MM.1S (cell line): ENCODE results near the gene ABCA3.
"Not testable (repeated sequence)": the region's sequence is repeated elsewhere in the genome, so short reads cannot be mapped to it uniquely, and the experiment has no call there.

Source experiments
- DNase-seq: peaks from one replicate; pipeline ENCODE4 v3.0.0-alpha.2; 2015
- H2AFZ ChIP-seq: fragments of 300-600 bp; sonication (generic); 2 replicates; pipeline ENCODE4 v1.6.0; 2016; ENCODE audit warnings: antibody characterized with exemption, low read length
- H3F3A ChIP-seq: fragments of 300-600 bp; sonication (generic); 2 replicates; pipeline ENCODE4 v1.6.1; 2016; ENCODE audit warnings: mild to moderate bottlenecking, antibody characterized with exemption, low read length, moderate library complexity, mixed read lengths; ENCODE audit not compliant: insufficient read depth
- H3K27ac ChIP-seq: fragments of 300-600 bp; sonication (generic); 2 replicates; pipeline ENCODE4 v1.5.1; 2016; ENCODE audit warnings: mild to moderate bottlenecking, low read length
- H3K27me3 ChIP-seq: fragments of 300-600 bp; sonication (generic); replicated peaks from 2 replicates; pipeline ENCODE4 v1.6.0; 2016; ENCODE audit warnings: low read length; ENCODE audit not compliant: insufficient read depth
- H3K36me3 ChIP-seq: fragments of 300-600 bp; sonication (generic); replicated peaks from 2 replicates; pipeline ENCODE4 v1.6.1; 2016; ENCODE audit warnings: mild to moderate bottlenecking, low read length, mixed read lengths; ENCODE audit not compliant: insufficient read depth
- H3K4me1 ChIP-seq: fragments of 300-600 bp; sonication (generic); 2 replicates; pipeline ENCODE4 v1.6.1; 2016; ENCODE audit warnings: low read length, mixed read lengths
- H3K4me2 ChIP-seq: fragments of 300-600 bp; sonication (generic); 2 replicates; pipeline ENCODE4 v1.6.0; 2016; ENCODE audit warnings: low read depth, low read length
- H3K4me3 ChIP-seq: fragments of 300-600 bp; sonication (generic); 2 replicates; pipeline ENCODE4 v1.5.1; 2016; ENCODE audit warnings: low read length, mixed read lengths
- H3K79me2 ChIP-seq: fragments of 300-600 bp; sonication (generic); 2 replicates; pipeline ENCODE4 v1.6.1; 2016; ENCODE audit warnings: mixed run types, low read length, mixed read lengths
- H3K9ac ChIP-seq: fragments of 300-600 bp; sonication (generic); 2 replicates; pipeline ENCODE4 v1.6.1; 2016; ENCODE audit warnings: low read length, mixed read lengths
- H3K9me2 ChIP-seq: fragments of 300-600 bp; sonication (generic); replicated peaks from 2 replicates; pipeline ENCODE4 v1.6.1; 2016; ENCODE audit warnings: mild to moderate bottlenecking, low read length, mixed read lengths; ENCODE audit not compliant: insufficient read depth
- H3K9me3 ChIP-seq: fragments of 300-600 bp; sonication (generic); replicated peaks from 2 replicates; pipeline ENCODE4 v1.6.1; 2016; ENCODE audit warnings: mild to moderate bottlenecking, low read length, mixed read lengths; ENCODE audit not compliant: insufficient read depth
- H4K20me1 ChIP-seq: fragments of 300-600 bp; sonication (generic); 2 replicates; pipeline ENCODE4 v1.6.1; 2016; ENCODE audit warnings: mild to moderate bottlenecking, low read length, moderate library complexity, mixed read lengths; ENCODE audit not compliant: insufficient read depth
- CTCF ChIP-seq: fragments of 300-600 bp; sonication (generic); IDR thresholded peaks from 2 replicates; pipeline ENCODE4 v1.5.1; 2016; ENCODE audit warnings: antibody characterized with exemption, low read length, mixed read lengths
- EZH2 ChIP-seq: fragments of 300-600 bp; sonication (generic); optimal IDR thresholded peaks from 2 replicates; pipeline ENCODE3; 2017; ENCODE audit warnings: low read depth, mild to moderate bottlenecking, antibody characterized with exemption, low read length, mixed read lengths
- EZH2phosphoT487 ChIP-seq: fragments of 300-600 bp; sonication (generic); IDR thresholded peaks from 2 replicates; pipeline ENCODE4 v1.6.1; 2018; ENCODE audit warnings: antibody characterized with exemption, low read length

Gene ABCA3

GRCh38 chr16:2386990-2387389 is 46.5 kb upstream of the ABCA3 start:
- no peaks in the 10 kb centered on the region for H3K79me2 ChIP-seq
- H3K9me3 ChIP-seq, result no peaks in the 10 kb centered on the region
- no peaks in the 10 kb centered on the region for H3F3A ChIP-seq
- no peak overlapping the region for H3K27ac ChIP-seq
- no peak overlapping the region for H2AFZ ChIP-seq
- no peak for TF ChIP-seq EZH2phosphoT487
- TF ChIP-seq EZH2, result no peak
- no peak for TF ChIP-seq CTCF
- H4K20me1 ChIP-seq, result no peaks in the 10 kb centered on the region
- no peak overlapping the region for H3K4me3 ChIP-seq
- H3K9me2 ChIP-seq, result no peaks in the 10 kb centered on the region
- H3K36me3 ChIP-seq, result no peaks in the 10 kb centered on the region
- no peak overlapping the region for H3K4me2 ChIP-seq
- H3K9ac ChIP-seq, result no peak overlapping the region
- no peak for DNase-seq
- H3K27me3 ChIP-seq, result no peaks in the 10 kb centered on the region
- H3K4me1 ChIP-seq, result no peaks in the 10 kb centered on the region

- not testable (repeated sequence) for H3K9ac ChIP-seq, H3K4me1 ChIP-seq, H3K4me3 ChIP-seq, H3K4me2 ChIP-seq, H3K27me3 ChIP-seq, H3F3A ChIP-seq, H3K9me2 ChIP-seq, H3K27ac ChIP-seq, DNase-seq, H3K79me2 ChIP-seq, H2AFZ ChIP-seq, H3K9me3 ChIP-seq, H3K36me3 ChIP-seq, H4K20me1 ChIP-seq
Measured at GRCh38 chr16:2385982-2386381, 45.5 kb upstream of the ABCA3 start.

GRCh38 chr16:2385190-2385836 is 44.8 kb upstream of the ABCA3 start:
- no peaks in the 10 kb centered on the region for H3F3A ChIP-seq
- no peaks in the 10 kb centered on the region for H3K9me3 ChIP-seq
- H3K4me1 ChIP-seq, result no peaks in the 10 kb centered on the region
- H3K79me2 ChIP-seq, result no peaks in the 10 kb centered on the region
- H3K36me3 ChIP-seq, result no peaks in the 10 kb centered on the region
- no peak overlapping the region for H3K27ac ChIP-seq
- H3K4me3 ChIP-seq, result no peak overlapping the region
- H3K9ac ChIP-seq, result no peak overlapping the region
- H3K27me3 ChIP-seq, result no peaks in the 10 kb centered on the region
- H3K4me2 ChIP-seq, result no peak overlapping the region
- H4K20me1 ChIP-seq, result no peaks in the 10 kb centered on the region
- H3K9me2 ChIP-seq, result no peaks in the 10 kb centered on the region
- TF ChIP-seq CTCF (no peak), EZH2phosphoT487 (no peak), EZH2 (no peak)
- DNase-seq, result no peak
- no peak overlapping the region for H2AFZ ChIP-seq

GRCh38 chr16:2384426-2384825 is 43.9 kb upstream of the ABCA3 start:
- H3K36me3 ChIP-seq, result no peaks in the 10 kb centered on the region
- no peaks in the 10 kb centered on the region for H4K20me1 ChIP-seq
- no peaks in the 10 kb centered on the region for H3K4me1 ChIP-seq
- H3K27me3 ChIP-seq, result no peaks in the 10 kb centered on the region
- no peak overlapping the region for H3K27ac ChIP-seq
- DNase-seq, result no peak
- TF ChIP-seq EZH2phosphoT487 (no peak), CTCF (no peak), EZH2 (no peak)
- H3K9me2 ChIP-seq, result no peaks in the 10 kb centered on the region
- no peak overlapping the region for H3K4me3 ChIP-seq
- no peaks in the 10 kb centered on the region for H3K79me2 ChIP-seq
- no peaks in the 10 kb centered on the region for H3F3A ChIP-seq
- no peak overlapping the region for H3K9ac ChIP-seq
- H3K4me2 ChIP-seq, result no peak overlapping the region
- H3K9me3 ChIP-seq, result no peaks in the 10 kb centered on the region
- no peak overlapping the region for H2AFZ ChIP-seq
